Caco-2 (cell line): ENCODE results near the gene PNMA1. TPM values are rescaled to one million over a fixed set of nuclear protein-coding genes. Genes with fewer than 3 reads are reported as not detected.
"Not testable (repeated sequence)": the region's sequence is repeated elsewhere in the genome, so short reads cannot be mapped to it uniquely, and the experiment has no call there.

Experiments
- BruUV-seq: library from RNA; stranded (reverse); fragments of 400-500 nt; replicated peaks from 2 replicates; lab custom pipeline; 2021; lab: Mats Ljungman, UMichigan
- CTCF ChIA-PET: fragments of 300-600 bp; sonication (Branson Sonifier 250); formaldehyde crosslinking; loops from one replicate; lab custom pipeline; 2022; ENCODE audit warnings: antibody characterized with exemption; lab: Charles Lee
- POLR2A ChIA-PET: fragments of 300-600 bp; sonication (Branson Sonifier 250); formaldehyde crosslinking; loops from one replicate; lab custom pipeline; 2022; ENCODE audit warnings: antibody characterized with exemption; lab: Charles Lee
- DNase-seq, 2 experiments: peaks; one replicate each; pipeline versions ENCODE4 v3.0.0 to v3.0.0-alpha.2; 2020 to 2022
- H3K27me3 ChIP-seq: replicated peaks from 2 replicates; pipeline ENCODE4 v1.6.0; 2011; ENCODE audit warnings: low read length; ENCODE audit not compliant: control insufficient read depth, insufficient read depth
- H3K36me3 ChIP-seq: 2 replicates; pipeline ENCODE4 v1.5.1; 2011; ENCODE audit warnings: low read length; ENCODE audit not compliant: control insufficient read depth, insufficient read depth
- H3K4me1 ChIP-seq: fragments of 250-450 bp; sonication (Bioruptor Pico); 2 replicates; pipeline ENCODE4 v1.5.1; 2020; ENCODE audit warnings: mild to moderate bottlenecking
- H3K4me3 ChIP-seq: 2 replicates; pipeline ENCODE4 v1.5.1; 2011; ENCODE audit warnings: low read depth, mild to moderate bottlenecking, control low read depth, low read length
- H3K9me3 ChIP-seq: fragments of 250-450 bp; sonication (Bioruptor Pico); 2 replicates; pipeline ENCODE4 v1.5.1; 2020; ENCODE audit warnings: mild to moderate bottlenecking, moderate library complexity
- H3K27ac Mint-ChIP-seq: one replicate; pipeline ENCODE4 v1.8.0; 2022; ENCODE audit warnings: mixed read lengths; ENCODE audit not compliant: unreplicated experiment
- H3K27me3 Mint-ChIP-seq: one replicate; pipeline ENCODE4 v1.8.0; 2022; ENCODE audit warnings: mixed read lengths; ENCODE audit not compliant: insufficient read depth, unreplicated experiment
- H3K36me3 Mint-ChIP-seq: one replicate; pipeline ENCODE4 v1.8.0; 2022; ENCODE audit warnings: mild to moderate bottlenecking, mixed read lengths; ENCODE audit not compliant: insufficient read depth, unreplicated experiment
- H3K4me1 Mint-ChIP-seq: one replicate; pipeline ENCODE4 v1.8.0; 2022; ENCODE audit warnings: low read depth, mixed read lengths; ENCODE audit not compliant: unreplicated experiment
- H3K4me3 Mint-ChIP-seq: one replicate; pipeline ENCODE4 v1.8.0; 2022; ENCODE audit warnings: mild to moderate bottlenecking, moderate library complexity, mixed read lengths; ENCODE audit not compliant: unreplicated experiment
- H3K9me3 Mint-ChIP-seq: one replicate; pipeline ENCODE4 v1.8.0; 2022; ENCODE audit warnings: mixed read lengths; ENCODE audit not compliant: unreplicated experiment
- intact Hi-C: fragments of 100-400 bp; cut with micrococcal nuclease; formaldehyde crosslinking; loops from one replicate; pipeline ENCODE4 v1.10.0; 2022; ENCODE audit not compliant: unreplicated experiment
- total RNA-seq: library from RNA; stranded (reverse); gene quantifications from 2 replicates; pipeline ENCODE4 v1.2.3, GENCODE V29; 2022
- TF ChIP-seq, protein P1 (sequence below), 2 experiments: fragments of 200-600 bp in 1 of 2; IDR thresholded peaks; 1 replicate in 1 of 2; 2 replicates in 1 of 2; pipeline versions ENCODE4 v1.5.1 to v1.8.0; 2011 to 2022; ENCODE audit warnings: antibody characterized with exemption in 1 of 2, control low read depth in 1 of 2, inconsistent platforms in 1 of 2, low read depth in 1 of 2, low read length in 1 of 2, mild to moderate bottlenecking in 1 of 2, moderate library complexity in 1 of 2; ENCODE audit not compliant: insufficient read depth in 1 of 2, severe bottlenecking in 1 of 2, unreplicated experiment in 1 of 2

PNMA1 gene
- total RNA-seq, 1 experiment from 2014 or later: 38.8 TPM

DNA sequence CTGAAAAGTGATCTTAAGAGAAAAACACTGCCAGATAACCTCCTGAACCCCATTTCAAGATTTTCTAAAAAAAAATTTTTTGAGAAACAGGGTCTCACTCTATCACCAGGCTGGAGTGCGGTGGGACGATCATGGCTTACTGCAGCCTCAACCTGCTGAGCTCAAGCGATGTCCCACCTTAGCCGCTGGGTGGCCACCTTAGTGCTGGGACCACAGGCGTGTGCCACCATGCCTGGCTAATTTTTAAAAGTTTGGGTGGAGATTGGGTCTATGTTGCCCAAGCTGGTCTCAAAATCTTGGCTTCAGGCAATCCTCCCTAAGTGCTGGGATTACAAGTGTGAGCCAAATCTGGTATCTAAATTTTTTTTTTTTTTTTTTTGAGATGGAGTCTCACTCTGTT is 3.4 kb downstream of the PNMA1 start:
- no peak overlapping the region for H3K4me3 ChIP-seq
- Mint-ChIP-seq H3K27me3 (no peaks in the 10 kb centered on the region), H3K36me3 (peaks cover 31% of the 10 kb centered on the region), H3K4me3 (no peak overlapping the region), H3K27ac (no peak overlapping the region), H3K4me1 (peaks cover 20% of the 10 kb centered on the region), H3K9me3 (no peaks in the 10 kb centered on the region)
- H3K4me1 ChIP-seq: peaks cover 10% of the 10 kb centered on the region; the same call in 1 of the 2 replicates
- intact Hi-C loops: no loop called here
- no peaks in the 10 kb centered on the region for H3K27me3 ChIP-seq
- no peaks in the 10 kb centered on the region for H3K9me3 ChIP-seq
- DNase-seq: no peak
- ChIA-PET CTCF (no interaction called here), POLR2A (no interaction called here)
- H3K36me3 ChIP-seq: no peaks in the 10 kb centered on the region; the same call in 1 of the 2 replicates
- TF ChIP-seq, protein P1, sequence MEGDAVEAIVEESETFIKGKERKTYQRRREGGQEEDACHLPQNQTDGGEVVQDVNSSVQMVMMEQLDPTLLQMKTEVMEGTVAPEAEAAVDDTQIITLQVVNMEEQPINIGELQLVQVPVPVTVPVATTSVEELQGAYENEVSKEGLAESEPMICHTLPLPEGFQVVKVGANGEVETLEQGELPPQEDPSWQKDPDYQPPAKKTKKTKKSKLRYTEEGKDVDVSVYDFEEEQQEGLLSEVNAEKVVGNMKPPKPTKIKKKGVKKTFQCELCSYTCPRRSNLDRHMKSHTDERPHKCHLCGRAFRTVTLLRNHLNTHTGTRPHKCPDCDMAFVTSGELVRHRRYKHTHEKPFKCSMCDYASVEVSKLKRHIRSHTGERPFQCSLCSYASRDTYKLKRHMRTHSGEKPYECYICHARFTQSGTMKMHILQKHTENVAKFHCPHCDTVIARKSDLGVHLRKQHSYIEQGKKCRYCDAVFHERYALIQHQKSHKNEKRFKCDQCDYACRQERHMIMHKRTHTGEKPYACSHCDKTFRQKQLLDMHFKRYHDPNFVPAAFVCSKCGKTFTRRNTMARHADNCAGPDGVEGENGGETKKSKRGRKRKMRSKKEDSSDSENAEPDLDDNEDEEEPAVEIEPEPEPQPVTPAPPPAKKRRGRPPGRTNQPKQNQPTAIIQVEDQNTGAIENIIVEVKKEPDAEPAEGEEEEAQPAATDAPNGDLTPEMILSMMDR (IDR thresholded peaks at IDR 0.05; ENCODE audit: insufficient read depth in 1 of 2, low read depth in 1 of 2, low read length in 1 of 2, severe bottlenecking in 1 of 2, unreplicated experiment in 1 of 2): no peak
- BruUV-seq: no TSS peak

DNA sequence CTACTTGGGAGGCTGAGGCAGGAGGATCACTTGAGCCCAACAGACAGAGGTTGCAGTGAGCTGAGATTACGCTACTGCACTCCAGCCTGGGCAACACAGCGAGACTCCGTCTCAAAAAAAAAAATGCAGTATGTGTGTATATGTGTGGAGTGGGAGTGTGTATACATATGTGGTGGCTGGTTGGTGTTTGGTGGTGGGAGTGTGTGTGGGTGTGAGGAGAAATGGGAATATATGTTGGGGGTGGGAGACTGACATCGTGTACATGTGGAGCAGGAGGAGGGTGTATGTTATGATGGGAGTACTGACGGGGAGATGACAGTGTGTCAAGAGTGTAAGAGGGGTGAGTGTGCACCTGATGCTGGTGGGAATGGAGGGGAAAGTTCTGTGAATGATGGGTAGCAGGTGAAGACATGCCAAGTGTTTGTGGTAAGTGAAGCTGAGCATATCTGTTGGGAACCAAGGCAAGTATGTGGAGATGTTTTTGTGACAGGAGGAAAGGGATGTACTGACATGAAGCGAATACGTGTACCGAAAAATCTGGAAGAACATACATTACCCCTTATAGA is 4.2 kb downstream of the PNMA1 start:
- Mint-ChIP-seq H3K27ac (no peak overlapping the region), H3K36me3 (peaks cover 26% of the 10 kb centered on the region), H3K27me3 (no peaks in the 10 kb centered on the region), H3K4me3 (no peak overlapping the region), H3K4me1 (peaks cover 20% of the 10 kb centered on the region), H3K9me3 (no peaks in the 10 kb centered on the region)
- TF ChIP-seq, protein P1 (IDR thresholded peaks at IDR 0.05; ENCODE audit: insufficient read depth in 1 of 2, low read depth in 1 of 2, low read length in 1 of 2, severe bottlenecking in 1 of 2, unreplicated experiment in 1 of 2): no peak
- no peaks in the 10 kb centered on the region for H3K27me3 ChIP-seq
- peaks cover 10% of the 10 kb centered on the region; the same call in 1 of the 2 replicates for H3K4me1 ChIP-seq
- no peaks in the 10 kb centered on the region for H3K9me3 ChIP-seq
- H3K36me3 ChIP-seq: no peaks in the 10 kb centered on the region
- DNase-seq: no peak
- ChIA-PET CTCF (no interaction called here), POLR2A (no interaction called here)
- H3K4me3 ChIP-seq: no peak overlapping the region
- intact Hi-C loops: no loop called here
- BruUV-seq: no TSS peak

- H3K27ac Mint-ChIP-seq, H3K9me3 ChIP-seq, CTCF ChIA-PET, BruUV-seq, H3K4me1 ChIP-seq, H3K36me3 Mint-ChIP-seq, H3K9me3 Mint-ChIP-seq, H3K4me3 ChIP-seq, H3K4me3 Mint-ChIP-seq, POLR2A ChIA-PET, DNase-seq, intact Hi-C loops, H3K27me3 ChIP-seq, H3K36me3 ChIP-seq, H3K27me3 Mint-ChIP-seq: not testable (repeated sequence)
- H3K4me1 Mint-ChIP-seq: peaks cover 33% of the 10 kb centered on the region
Observed at GRCh38 chr14:73708076-73708475, 6.1 kb downstream of the PNMA1 start.
